OCI-LY3 (cell line): ENCODE measurements around the gene ASPG.

ENCODE experiments used
- EZH2phosphoT487 ChIP-seq: fragments of 200-600 bp; shearing (Covaris generic); IDR thresholded peaks from 2 replicates; pipeline ENCODE4 v1.6.1; 2018; ENCODE audit warnings: antibody characterized with exemption, mixed run types, low read depth
- TF ChIP-seq, protein P1 (sequence below): fragments of 200-600, 300-600 bp; sonication (generic); IDR thresholded peaks from 2 replicates; pipeline ENCODE4 v1.5.1; 2014; ENCODE audit warnings: antibody characterized with exemption, low read length, low read depth

GRCh38 chr14:104110491-104111209, 25.1 kb downstream of the ASPG start:
- TF ChIP-seq, protein P1, sequence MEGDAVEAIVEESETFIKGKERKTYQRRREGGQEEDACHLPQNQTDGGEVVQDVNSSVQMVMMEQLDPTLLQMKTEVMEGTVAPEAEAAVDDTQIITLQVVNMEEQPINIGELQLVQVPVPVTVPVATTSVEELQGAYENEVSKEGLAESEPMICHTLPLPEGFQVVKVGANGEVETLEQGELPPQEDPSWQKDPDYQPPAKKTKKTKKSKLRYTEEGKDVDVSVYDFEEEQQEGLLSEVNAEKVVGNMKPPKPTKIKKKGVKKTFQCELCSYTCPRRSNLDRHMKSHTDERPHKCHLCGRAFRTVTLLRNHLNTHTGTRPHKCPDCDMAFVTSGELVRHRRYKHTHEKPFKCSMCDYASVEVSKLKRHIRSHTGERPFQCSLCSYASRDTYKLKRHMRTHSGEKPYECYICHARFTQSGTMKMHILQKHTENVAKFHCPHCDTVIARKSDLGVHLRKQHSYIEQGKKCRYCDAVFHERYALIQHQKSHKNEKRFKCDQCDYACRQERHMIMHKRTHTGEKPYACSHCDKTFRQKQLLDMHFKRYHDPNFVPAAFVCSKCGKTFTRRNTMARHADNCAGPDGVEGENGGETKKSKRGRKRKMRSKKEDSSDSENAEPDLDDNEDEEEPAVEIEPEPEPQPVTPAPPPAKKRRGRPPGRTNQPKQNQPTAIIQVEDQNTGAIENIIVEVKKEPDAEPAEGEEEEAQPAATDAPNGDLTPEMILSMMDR = no peak
- TF ChIP-seq EZH2phosphoT487 = no peak
